Activated T-cell treated with anti-CD3 and anti-CD28 coated beads, Interleukin-2, amount 50 U/mL, for 1 hour (primary cell): ENCODE measurements around the gene AHSG.
A peak's percentile ranks its signal among the peaks of the same experiment; 100 is the strongest.

Source experiments
- DNase-seq: peaks from one replicate; pipeline ENCODE4 v3.0.0-alpha.2; 2020

The AHSG gene

GRCh38 chr3:186594591-186595113 is 18.2 kb upstream of the AHSG start:
- no peak for DNase-seq

- DNase-seq, result no peak
Observed at GRCh38 chr3:186596568-186597287, 16.1 kb upstream of the AHSG start.

- DNase-seq, result no peak
Observed at GRCh38 chr3:186598108-186598784, 14.6 kb upstream of the AHSG start.

- DNase-seq, result no peak
Observed at GRCh38 chr3:186598794-186599141, 14.1 kb upstream of the AHSG start.

GRCh38 chr3:186599142-186599784 is 13.6 kb upstream of the AHSG start:
- DNase-seq, result no peak

- no peak for DNase-seq
Observed at GRCh38 chr3:186599785-186600166, 13.1 kb upstream of the AHSG start.

- DNase-seq, result no peak
Observed at GRCh38 chr3:186600896-186601295, 12.0 kb upstream of the AHSG start.

GRCh38 chr3:186603159-186603558 is 9.7 kb upstream of the AHSG start:
- DNase-seq, result no peak

GRCh38 chr3:186605078-186605477 is 7.8 kb upstream of the AHSG start:
- DNase-seq, result no peak

- no peak for DNase-seq
Observed at GRCh38 chr3:186605561-186606545, 7.0 kb upstream of the AHSG start.

- DNase-seq, result no peak
Observed at GRCh38 chr3:186608624-186609215, 4.1 kb upstream of the AHSG start.

GRCh38 chr3:186609247-186609868 is 3.5 kb upstream of the AHSG start:
- no peak for DNase-seq

- DNase-seq, result no peak
Observed at GRCh38 chr3:186612065-186612464, 795 bp upstream of the AHSG start.

GRCh38 chr3:186613637-186614265 is 891 bp downstream of the AHSG start:
- DNase-seq, result no peak

- no peak for DNase-seq
Observed at GRCh38 chr3:186614266-186614596, 1.4 kb downstream of the AHSG start.

GRCh38 chr3:186614597-186615483 is 2.0 kb downstream of the AHSG start:
- peak; percentile 74 for DNase-seq

GRCh38 chr3:186616299-186616617 is 3.4 kb downstream of the AHSG start:
- DNase-seq, result no peak

GRCh38 chr3:186617036-186617946 is 4.4 kb downstream of the AHSG start:
- DNase-seq, result peak; percentile 83

- no peak for DNase-seq
Observed at GRCh38 chr3:186618318-186618938, 5.6 kb downstream of the AHSG start.
